GM18873 (cell line): Measurements from ENCODE around the gene OSBPL5.

Source experiments
- ATAC-seq: cut with Tn5 transposase; IDR thresholded peaks from one replicate; pipeline ENCODE4 v1.9.1; 2021; ENCODE audit warnings: mild to moderate bottlenecking, moderate library complexity, moderate number of reproducible peaks; ENCODE audit not compliant: unreplicated experiment, low FRiP score

OSBPL5 gene

DNA sequence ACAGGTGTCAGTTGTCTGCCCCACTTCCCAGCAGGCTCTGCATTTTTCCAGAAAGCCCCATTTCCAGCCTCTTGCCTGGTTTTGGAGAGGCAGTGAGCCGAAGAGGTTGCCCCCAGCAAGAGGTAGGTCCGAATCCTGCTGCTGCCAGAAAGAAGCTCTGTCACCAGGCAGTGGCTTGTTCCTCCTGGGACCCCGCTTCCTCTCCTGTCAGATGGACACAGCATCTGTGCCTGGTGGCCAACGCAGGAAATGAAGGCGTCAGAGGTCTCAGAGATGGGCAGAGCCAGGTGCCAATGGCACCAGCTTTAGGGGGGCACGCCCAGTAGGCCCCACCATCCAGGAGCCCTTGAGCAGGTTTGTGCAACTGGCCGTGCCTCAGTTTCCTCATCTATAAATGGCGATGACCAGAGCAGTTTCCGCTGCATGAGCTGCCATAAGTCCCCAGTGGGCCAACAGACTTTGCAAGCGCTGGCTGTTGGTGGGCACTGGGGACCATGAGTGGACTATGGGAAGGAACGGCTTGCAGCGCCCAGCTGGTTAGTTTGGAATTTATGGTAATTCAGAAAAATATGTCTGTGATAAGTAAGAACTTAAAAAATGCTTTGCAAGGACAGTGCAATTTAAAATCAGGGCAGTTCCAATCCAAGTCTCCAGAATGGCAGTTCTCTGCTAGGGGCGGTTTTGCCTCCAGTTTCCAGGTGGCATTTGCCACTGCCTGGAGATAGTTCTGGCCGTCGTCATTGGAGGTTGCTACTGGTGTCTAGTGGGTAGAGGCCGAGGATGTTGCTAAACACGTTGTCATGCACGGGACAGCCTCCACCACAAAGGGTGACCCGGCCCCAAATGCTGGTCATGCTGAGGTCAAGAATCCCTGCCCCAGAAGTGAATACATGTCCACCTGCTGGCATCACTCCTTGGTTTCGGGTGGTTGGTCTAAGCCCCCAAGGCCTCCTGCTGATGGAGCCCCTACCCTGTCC is 2.3 kb upstream of the OSBPL5 start:
- no peak for ATAC-seq

DNA sequence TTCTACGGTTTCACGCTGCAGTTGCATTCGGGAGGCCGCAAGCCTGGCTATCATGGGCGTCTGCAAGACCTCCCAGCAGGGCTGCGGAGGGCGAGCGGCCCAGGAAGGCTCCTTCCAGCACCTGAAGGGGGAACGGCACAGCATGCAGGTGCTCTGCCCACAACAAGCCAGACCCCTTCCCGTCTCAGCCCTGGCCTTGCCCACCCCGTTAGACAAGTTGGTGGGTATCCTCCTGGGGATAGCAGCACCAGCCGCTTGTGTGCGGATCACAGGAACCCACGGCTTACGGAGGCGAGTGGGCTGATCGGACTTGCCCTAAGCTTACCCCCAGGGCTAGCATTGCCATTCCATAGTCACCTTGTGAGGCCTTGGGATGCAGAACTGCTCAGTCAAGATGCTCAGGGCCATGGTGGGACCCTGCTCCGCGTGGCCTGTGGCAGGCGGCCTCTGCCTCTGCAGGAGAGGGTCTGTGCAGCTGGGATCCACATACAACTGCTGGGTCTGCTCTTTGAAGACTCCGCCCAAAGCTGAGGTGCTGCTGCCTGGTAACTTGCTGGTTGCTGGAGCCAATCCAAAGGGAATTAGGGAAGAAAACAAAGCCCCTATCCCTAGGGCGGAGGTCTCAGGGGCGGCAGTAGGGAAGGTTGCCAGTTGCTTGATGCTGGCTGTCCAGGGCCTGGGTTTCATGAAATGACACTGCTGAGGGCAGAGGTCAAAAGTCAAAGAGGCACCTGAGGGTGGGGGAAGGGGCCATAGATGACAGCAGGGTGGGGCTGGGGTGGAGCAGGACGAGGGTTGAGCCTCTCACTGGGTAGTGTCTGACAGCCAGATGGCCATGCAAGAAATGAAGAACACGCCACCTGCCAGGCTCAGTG is 1.4 kb upstream of the OSBPL5 start:
- ATAC-seq: no peak

DNA sequence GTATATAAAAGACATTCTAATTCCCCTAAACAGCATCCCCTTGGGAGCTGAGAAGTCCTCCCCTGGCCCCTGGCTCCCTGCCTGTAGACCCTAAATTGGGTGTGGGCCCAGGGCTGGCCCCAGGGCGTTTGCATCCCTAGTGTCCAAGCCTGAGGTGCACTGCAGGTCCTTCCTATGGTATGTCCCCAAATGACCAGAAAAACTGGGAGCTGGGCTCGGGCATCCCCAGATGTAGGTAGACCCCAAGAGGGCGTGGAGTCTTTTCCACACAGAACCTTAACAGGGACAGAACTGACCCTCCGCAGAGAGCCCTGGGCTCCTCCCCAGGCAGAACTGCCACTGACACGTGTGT is 782 bp upstream of the OSBPL5 start:
- ATAC-seq: no peak

DNA sequence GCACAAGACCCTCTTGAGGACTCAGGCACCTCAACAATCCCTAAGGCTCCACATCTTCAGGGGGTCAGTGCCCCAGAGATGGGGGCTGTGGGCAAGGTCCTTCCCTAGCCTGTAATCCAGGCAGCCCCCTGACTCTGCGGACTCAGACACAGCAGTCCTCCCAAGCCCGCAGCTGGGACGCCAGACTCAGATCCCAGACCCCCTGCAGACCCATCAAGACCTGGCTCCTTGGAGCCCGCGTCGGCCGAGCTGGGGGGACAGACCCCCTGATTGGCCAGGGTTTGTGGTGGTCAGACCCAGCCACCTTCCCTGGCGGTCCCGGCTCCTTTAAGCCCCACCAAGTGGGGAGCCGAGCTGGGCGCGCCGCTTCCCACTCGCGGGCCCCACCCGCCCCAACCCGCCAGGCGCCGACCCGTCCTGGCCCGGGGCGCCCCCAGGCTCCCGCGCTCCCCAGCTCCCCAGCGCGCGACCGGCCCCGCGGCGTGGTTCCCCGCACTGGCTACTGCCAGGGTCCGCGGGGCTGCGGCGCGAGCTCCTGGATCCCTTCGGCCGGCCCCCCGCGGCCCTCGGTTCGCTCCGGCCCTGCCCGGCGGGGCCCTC is 458 bp downstream of the OSBPL5 start:
- no peak for ATAC-seq

DNA sequence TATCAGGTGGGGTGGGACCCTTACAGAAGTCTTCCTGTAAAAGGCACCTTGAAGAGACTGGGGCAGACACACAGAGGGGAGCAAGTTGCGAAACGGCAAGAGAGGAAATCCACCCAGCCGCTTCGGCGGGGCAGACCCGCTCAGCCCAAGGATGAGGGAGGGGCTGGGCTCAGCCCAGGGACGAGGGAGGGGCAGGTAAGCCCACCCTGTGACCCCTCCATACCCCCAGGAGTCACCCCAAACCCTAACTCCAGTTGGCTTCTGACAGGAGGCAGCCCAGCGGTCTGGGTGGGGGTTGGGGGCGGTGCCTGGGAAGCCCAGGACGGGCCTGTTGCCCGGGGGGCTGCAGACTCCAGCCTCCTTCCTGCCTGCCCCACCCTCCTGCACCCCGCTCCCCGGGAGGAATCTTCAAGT is 965 bp downstream of the OSBPL5 start:
- ATAC-seq: no peak

DNA sequence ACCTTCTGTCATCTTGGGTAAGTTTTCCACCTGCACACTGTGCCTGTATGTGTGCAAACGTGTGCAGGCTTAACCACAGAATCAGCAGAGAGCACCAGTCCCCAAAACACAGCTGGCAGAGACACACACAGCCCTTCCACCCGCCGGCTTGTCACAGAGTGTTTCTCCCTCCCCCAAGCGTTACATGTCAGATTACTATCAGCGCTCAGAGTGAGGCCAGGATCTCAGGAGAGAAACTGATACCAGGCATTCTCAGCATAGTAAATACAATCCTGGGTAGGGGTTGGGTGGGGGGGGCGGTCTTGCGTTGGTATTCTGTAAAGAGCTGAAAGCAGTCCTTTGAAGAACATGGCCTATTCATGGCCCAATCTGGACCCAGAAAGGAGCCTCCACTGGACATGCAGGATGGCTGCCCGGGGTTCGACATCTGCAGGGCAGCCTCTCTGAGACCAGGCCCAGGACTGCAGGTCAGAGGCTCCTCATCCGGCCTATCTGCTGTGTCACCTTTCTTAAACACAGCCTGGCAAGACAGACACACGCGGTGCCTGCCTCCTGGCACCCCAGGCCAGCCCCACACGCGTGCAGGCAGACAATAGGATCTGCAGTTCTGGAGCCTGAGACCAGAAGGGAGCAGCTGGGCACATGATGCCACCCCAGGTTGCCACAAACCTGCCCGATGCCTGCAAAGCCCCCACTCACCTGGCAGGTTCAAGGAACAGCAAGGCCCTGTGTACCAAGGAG is 1.7 kb downstream of the OSBPL5 start:
- ATAC-seq: no peak

DNA sequence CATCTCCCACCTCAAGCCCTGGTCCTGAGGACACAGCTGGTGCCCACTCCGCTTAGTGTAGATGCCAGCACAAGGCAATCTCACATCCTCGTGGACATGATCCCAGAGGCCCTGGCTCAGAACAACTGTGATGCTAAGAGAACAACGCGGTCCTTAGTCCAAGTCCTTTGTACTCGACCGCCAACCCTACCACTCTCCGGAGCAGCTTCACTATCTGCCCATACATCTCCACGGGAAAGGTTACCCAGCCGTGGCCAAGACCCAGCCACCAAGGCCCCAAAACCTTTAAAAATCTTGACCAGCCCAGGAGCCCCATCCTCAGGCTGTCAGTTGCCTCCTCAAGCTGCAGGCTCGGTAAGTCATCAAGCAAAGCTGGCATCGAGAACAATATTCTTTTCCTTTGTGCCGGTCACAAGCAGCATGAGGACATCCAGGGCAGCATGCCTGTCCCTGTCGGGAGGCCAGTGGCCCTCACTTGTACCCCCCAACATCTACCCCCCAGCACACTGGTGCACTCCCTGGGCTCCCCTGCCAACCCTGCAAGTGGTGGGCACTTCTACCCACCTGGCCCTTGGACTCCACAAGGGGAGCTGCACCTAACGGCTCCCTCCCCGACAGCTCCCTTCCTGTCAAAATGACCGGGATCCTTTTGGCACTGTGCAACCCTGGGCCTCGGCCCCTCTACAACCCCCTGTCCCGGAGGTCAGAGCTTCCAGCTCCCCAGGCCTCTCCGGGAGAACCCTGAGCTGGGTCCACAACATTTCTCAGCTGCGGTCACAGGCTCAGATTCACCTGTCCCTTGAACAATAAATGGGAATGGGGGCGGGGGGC is 2.5 kb downstream of the OSBPL5 start:
- no peak for ATAC-seq

DNA sequence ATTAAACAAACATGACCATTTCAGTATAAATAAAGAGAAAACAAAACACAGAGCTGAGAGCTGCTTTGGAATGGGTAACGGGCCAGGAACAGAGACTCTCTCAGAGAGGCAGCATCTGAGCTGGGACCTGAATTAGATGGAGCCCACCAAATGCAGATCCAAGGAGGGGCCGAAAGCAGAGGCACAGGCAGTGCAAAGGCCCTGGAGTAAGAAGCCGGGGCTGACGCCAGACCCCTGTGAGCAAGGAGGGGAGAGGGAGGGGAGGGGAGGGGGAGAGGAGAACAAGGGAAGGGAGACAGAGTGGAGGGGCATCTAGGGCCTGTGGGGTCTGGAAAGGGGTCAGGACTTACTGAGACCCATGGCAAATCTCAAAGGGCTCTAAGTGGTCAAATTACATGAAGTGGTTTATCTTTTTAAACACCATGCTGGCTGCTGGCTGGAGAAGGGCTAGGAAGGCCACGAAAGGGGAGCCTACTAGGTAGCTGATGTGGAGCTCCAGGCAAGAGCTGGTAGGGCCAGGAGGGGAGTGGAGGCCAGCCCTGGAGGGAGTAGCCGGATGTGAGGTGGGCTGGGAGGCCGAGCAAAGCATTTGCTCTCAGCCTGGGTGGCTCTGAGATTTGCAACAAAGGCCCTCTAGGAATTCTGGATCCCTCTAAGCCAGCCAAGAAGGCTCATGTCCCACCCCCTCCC is 3.2 kb downstream of the OSBPL5 start:
- no peak for ATAC-seq

DNA sequence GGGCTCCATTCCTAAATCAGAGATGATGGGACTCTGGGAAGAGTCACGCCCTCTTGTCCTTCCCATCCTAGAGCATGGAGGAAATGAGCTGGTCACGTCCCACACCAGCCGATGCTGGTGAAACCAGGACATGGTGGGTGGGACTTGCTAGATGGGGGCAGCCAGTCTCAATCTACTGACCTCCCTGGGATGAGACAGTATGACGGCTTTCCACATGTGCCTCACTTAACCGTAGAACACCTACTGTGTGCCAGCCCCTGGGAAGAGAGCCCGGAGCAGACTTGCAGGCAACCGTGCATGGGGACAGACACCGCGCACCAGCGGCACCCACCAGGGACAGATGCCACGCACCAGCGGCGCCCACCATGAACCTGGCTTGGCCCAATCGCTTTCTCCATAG is 3.8 kb downstream of the OSBPL5 start:
- no peak for ATAC-seq

DNA sequence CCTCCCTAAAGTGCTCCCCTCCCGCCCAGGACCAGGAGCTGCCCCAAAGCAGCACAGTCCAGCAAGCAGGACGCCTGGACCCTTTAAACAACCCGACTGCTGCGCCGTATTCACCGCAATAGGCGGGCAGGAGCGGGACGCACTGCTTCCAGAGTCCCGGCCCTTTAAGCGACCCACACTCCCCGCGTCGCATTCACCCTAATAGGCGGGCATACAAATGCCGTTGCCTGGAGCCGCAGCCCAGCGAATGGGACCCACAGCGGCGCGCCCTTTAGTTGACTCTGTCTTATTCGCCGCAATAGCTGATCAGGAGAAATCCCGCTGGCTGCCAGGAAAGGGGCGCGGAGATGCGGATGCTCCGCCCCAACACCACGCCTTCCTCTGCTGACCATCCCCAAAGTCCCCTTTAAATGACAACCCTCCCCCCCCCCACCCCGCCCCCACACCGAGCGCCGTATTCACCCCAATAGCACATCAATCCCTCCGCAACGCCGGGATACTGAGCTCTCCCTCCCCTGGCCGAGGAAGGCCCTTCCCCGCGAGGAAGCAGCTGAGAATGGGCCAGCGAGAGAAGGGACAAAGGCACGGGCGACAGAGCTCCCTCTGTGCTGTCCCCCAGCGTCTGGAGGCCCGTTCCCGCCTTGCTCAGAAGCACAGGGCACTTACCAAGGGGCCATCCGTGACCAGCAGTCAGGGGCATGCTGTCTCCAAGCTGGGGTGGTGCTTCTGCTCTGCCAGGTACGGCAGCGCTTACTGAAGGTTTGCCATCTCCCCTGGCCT is 4.7 kb downstream of the OSBPL5 start:
- no peak for ATAC-seq

DNA sequence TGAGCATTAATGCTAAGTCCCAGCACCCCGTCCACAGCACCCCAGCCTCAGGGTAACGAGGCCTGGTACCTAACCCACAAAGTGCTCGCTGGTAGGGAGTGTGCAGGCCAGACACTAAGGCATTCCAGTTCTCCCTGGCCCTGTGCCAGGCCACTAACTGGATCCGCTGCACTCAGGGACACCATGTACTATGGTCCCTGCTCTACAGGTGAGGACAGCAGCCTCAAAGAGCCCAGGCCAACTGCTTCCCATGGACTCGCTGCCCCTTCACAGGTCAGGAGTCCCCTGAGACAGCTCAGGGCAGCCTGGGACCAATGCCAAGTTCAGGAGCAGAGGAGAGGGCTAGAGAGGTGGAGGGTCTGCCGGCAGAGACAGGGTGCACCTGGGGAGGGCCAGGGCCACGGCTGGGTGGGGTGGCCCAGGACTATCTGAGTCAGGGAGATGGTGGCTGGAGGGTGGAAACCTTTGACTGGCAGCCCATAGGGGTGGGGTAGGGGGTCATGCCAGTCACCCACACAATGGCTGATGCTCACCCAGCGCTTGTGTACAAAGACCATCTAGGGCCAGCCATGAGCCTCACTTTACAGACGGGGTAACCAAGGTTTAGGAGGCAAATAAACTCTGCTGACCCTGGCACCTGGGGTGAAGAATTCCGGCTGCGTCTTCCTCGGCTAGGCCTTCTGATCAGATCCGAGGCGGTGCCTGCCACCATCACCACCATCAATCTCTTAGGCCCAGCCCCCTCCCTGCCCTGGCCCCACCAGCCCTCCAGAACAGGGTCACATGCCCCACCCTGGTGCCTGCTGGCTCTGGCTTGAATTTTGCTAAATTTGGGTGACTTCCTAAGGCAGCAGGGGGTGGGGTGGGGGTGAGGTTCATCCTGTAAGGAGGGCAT is 5.6 kb downstream of the OSBPL5 start:
- ATAC-seq: no peak

DNA sequence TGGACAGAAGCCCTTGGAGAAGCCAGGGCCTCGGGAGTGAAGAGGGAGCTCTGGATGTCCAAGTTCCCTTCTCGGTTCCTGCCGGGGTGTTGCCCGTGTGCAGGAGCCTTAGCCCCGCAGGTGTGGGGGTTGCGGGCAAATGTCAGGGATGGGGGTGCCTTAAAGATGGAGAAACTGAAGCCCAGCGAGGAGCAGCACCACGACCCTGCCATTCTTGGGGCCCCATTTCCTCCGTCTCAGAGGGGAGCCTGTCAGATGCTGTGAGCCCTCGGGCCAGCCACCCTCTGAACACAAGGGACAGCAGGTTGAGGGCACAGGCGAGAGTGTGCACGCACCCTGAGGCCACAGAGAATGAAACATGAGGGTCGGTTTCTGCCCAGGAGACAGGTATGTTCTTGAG is 6.3 kb downstream of the OSBPL5 start:
- no peak for ATAC-seq

DNA sequence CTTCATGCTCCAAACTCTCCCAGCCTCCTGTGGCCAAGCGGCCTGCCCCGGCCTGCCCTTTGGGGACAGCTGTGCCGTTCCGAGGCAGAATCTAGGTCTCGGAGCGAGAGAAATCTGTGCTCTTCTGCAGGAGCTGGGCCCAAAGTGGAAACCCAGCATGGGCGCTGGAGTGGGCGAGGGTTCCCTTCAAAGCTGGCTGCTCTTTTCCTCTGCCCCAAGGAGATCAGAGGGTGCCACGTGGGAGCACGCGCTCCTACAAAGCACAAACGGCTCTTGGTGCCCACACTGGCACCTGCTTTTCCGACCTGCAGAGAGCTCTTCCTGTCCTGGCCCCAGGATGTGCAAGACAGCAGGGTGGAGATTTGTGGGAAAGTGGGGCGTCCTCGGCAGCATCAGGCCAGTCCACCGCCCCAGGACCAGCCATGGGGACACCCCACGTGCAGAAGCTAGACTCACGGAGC is 6.9 kb downstream of the OSBPL5 start:
- no peak for ATAC-seq

DNA sequence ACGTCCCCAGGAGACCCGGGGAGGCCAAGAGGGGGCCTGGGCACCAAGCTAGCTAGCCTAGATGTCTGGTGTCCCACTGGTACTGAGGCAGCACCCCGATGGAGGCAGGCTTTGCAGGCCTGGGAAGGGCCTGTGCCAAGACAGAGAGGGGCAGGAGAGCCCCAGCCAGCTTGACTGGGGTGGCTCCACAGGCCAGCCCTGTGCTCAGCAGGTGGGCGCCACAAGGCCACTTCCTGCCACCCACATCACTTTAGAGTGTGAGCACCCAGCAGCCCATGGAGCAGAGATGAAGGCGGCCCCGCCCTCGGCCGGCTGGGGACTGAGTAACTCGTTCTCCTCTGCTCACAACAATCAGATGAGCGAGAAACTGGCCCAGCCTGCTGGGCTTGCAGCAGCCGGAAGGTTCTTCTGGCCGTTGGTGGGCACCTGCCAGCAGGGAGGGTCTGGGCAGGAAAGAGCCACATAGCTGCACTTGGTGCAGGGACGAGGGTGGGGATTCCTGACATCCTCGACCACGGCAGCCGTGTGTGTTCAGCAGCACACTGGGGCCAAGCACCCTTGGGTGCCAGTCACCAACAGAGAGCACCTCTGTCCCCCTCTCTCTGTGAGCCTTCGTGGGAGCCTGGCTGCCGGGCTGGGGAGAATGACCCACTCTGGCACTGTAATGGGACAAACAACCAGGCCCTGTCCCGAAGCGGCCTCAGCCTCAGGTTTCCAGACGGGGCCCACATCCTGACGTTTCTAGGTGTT is 7.6 kb downstream of the OSBPL5 start:
- ATAC-seq: no peak

DNA sequence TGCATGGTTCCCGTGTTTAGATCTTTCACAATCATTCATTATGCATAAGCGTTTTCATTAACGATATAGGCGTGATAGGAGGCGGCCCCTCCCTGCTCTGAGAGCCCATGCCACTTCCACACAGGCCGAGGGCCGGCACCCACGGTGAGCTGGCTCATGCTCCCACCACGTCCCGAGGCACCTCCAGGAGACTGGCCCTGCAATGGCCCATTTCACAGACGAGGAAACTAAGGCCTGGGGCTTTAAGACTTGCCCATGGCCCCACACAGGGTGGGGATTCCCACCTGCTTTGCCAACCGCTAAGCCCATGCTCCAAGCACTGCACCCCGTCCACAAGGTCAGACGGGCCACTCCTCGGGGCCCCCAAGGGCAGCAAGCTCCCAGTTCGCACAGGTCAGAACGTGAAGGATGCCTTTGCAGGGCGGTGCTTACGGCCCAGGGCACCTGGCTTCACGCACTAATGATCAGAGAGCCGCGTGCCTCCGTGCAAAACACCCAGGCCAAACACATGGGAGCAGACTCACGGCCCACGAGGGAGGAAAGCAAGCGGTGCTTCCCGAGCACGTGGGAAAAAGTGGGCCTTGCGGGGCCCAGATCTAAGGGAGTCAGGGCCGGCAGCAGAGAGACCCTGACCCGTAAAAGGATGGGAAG is 8.3 kb downstream of the OSBPL5 start:
- ATAC-seq: no peak

DNA sequence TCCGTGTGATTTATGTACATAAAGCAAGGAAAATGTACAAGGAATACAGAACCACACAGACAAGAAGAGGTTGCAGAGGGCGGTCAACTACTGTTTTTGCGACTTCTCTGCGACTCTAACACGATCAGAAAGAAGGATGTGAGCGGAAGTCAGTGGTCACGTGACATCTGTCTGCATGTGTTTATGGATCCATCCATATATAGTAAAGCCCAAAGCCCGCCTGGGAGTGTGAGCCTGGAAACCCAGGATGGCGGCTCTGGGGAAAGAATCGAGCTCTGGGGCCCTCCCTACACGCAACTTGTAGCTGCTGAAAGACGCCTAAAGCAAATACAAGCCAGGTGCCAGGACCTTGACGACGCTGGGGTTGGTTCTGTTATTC is 8.8 kb downstream of the OSBPL5 start:
- ATAC-seq: no peak
